ACC112 (cell line): Measurements from ENCODE around the gene C1orf105.

Experiments
- H2AFZ ChIP-seq: fragments of 200-600 bp; sonication (generic); one replicate; pipeline ENCODE4 v1.6.0; 2017; ENCODE audit warnings: antibody characterized with exemption, low read length; ENCODE audit not compliant: unreplicated experiment
- H3K27ac ChIP-seq: fragments of 200-600 bp; sonication (generic); 2 replicates; pipeline ENCODE4 v1.5.1; 2014; ENCODE audit warnings: low read depth, mild to moderate bottlenecking, antibody characterized with exemption, low read length, moderate library complexity
- H3K27me3 ChIP-seq: fragments of 200-600 bp; sonication (generic); 2 replicates; pipeline ENCODE4 v1.6.1; 2014; ENCODE audit warnings: mild to moderate bottlenecking, antibody characterized with exemption, low read length, moderate library complexity, mixed read lengths; ENCODE audit not compliant: insufficient read depth
- H3K36me3 ChIP-seq: fragments of 200-600 bp; sonication (generic); 2 replicates; pipeline ENCODE4 v1.6.1; 2016; ENCODE audit warnings: mild to moderate bottlenecking, antibody characterized with exemption, low read length, moderate library complexity, mixed read lengths; ENCODE audit not compliant: insufficient read depth
- H3K4me1 ChIP-seq: fragments of 200-600 bp; sonication (generic); one replicate; pipeline ENCODE4 v1.6.1; 2016; ENCODE audit warnings: low read length, mixed read lengths; ENCODE audit not compliant: insufficient read depth, unreplicated experiment, control insufficient read depth
- H3K4me3 ChIP-seq: fragments of 200-600 bp; sonication (generic); 2 replicates; pipeline ENCODE4 v1.5.1; 2014; ENCODE audit warnings: mild to moderate bottlenecking, low read depth, low read length
- H3K79me2 ChIP-seq: fragments of 200-600 bp; sonication (generic); one replicate; pipeline ENCODE4 v1.6.0; 2016; ENCODE audit warnings: low read length; ENCODE audit not compliant: control insufficient read depth, unreplicated experiment, insufficient read depth

C1orf105 gene

GRCh38 chr1:172405912-172406311, 14.6 kb upstream of the C1orf105 start:
- no peak overlapping the region for H2AFZ ChIP-seq
- H3K36me3 ChIP-seq: no peaks in the 10 kb centered on the region
- peaks cover 4% of the 10 kb centered on the region for H3K4me1 ChIP-seq
- no peaks in the 10 kb centered on the region for H3K27me3 ChIP-seq
- no peaks in the 10 kb centered on the region for H3K79me2 ChIP-seq
- no peak overlapping the region for H3K4me3 ChIP-seq
- no peak overlapping the region for H3K27ac ChIP-seq

- no peaks in the 10 kb centered on the region for H3K36me3 ChIP-seq
- no peak overlapping the region for H3K4me3 ChIP-seq
- no peak overlapping the region for H3K27ac ChIP-seq
- no peak overlapping the region for H2AFZ ChIP-seq
- H3K79me2 ChIP-seq: no peaks in the 10 kb centered on the region
- H3K4me1 ChIP-seq: peaks cover 4% of the 10 kb centered on the region
- H3K27me3 ChIP-seq: no peaks in the 10 kb centered on the region
Measured at GRCh38 chr1:172406968-172407367, 13.5 kb upstream of the C1orf105 start.

GRCh38 chr1:172408958-172409357, 11.5 kb upstream of the C1orf105 start:
- Histone ChIP-seq H2AFZ (no peak overlapping the region), H3K4me3 (no peak overlapping the region), H3K27me3 (no peaks in the 10 kb centered on the region), H3K27ac (no peak overlapping the region), H3K79me2 (no peaks in the 10 kb centered on the region), H3K4me1 (peaks cover 4% of the 10 kb centered on the region), H3K36me3 (no peaks in the 10 kb centered on the region)

- no peaks in the 10 kb centered on the region for H3K27me3 ChIP-seq
- H2AFZ ChIP-seq: no peak overlapping the region
- H3K27ac ChIP-seq: no peak overlapping the region
- H3K79me2 ChIP-seq: no peaks in the 10 kb centered on the region
- H3K4me1 ChIP-seq: peaks cover 4% of the 10 kb centered on the region
- no peak overlapping the region for H3K4me3 ChIP-seq
- H3K36me3 ChIP-seq: no peaks in the 10 kb centered on the region
Measured at GRCh38 chr1:172410027-172410426, 10.5 kb upstream of the C1orf105 start.

DNA sequence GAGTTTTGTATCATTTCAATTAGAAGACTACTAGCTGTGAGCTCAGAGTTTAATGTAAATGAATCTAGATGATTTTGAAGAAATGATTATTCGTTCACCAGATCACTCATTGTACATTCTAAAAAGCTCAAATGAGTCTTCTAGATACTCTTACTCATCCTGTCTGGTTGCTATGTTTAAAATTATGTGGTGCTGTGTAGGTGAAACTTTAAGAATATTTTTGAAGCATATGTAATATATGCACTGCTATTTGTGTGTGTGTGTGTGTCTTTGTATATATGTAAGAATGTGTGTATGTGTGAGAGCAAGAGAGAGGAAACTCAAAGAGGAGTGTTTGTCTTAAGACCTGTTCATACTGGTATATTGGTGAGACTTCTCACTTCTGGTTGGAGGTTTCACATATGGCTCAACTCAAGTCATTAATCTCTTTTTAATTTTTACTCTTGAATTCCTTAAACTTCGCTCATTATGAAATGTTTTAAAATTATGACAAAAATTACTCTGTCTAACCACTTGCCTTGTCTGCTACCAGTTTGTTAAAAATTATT, 8.6 kb upstream of the C1orf105 start:
- Histone ChIP-seq H3K4me1 (no peaks in the 10 kb centered on the region), H2AFZ (no peak overlapping the region), H3K27me3 (no peaks in the 10 kb centered on the region), H3K4me3 (no peak overlapping the region), H3K27ac (no peak overlapping the region), H3K36me3 (no peaks in the 10 kb centered on the region), H3K79me2 (no peaks in the 10 kb centered on the region)

DNA sequence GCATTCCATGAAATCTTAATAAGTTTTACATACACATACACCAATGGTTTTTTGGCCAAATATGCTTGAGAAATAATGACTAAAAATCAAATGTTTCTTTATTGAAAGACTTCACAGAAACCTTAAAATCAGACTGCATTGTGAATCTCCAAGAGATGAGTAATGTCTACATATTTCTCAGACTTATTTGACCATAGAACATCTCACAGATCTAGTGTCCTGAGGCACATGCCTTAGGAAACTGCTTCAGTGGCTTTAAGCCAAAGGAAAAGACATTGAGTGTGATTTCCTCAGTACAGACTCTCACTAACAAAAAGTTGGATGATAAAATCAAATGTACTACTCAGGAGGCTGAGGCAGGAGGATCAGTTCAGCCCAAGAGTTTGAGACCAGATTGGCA, 6.2 kb upstream of the C1orf105 start:
- no peak overlapping the region for H2AFZ ChIP-seq
- no peaks in the 10 kb centered on the region for H3K27me3 ChIP-seq
- no peaks in the 10 kb centered on the region for H3K36me3 ChIP-seq
- H3K4me3 ChIP-seq: no peak overlapping the region
- no peak overlapping the region for H3K27ac ChIP-seq
- H3K4me1 ChIP-seq: no peaks in the 10 kb centered on the region
- no peaks in the 10 kb centered on the region for H3K79me2 ChIP-seq

- H3K79me2 ChIP-seq: no peaks in the 10 kb centered on the region
Measured at GRCh38 chr1:172416496-172417035, 3.9 kb upstream of the C1orf105 start.

DNA sequence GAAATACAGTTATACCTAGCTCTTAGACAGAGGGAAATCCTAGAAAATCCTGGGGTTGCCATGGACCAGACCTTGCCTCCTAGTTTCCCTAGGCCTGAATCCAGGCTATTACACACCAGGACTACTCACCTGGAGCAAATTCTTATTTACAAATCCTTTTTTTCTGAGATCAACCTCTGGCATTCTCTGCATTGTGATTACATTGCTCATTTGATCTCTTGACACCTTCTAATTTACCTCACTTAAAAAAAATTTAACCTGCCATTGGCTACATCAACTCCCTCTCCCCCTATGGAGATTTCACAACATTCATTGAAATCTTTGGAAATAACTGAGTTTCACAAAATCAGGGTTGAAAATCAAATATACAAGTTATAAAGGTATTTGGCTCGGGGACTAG, 2.9 kb upstream of the C1orf105 start:
- no peak overlapping the region for H3K4me3 ChIP-seq
- no peaks in the 10 kb centered on the region for H3K27me3 ChIP-seq
- H2AFZ ChIP-seq: no peak overlapping the region
- H3K27ac ChIP-seq: no peak overlapping the region
- no peaks in the 10 kb centered on the region for H3K36me3 ChIP-seq
- no peaks in the 10 kb centered on the region for H3K4me1 ChIP-seq
- no peaks in the 10 kb centered on the region for H3K79me2 ChIP-seq

More at GRCh38 chr1:172416496-172417035, 3.9 kb upstream of the C1orf105 start:
- H2AFZ ChIP-seq: no peak overlapping the region
- H3K4me1 ChIP-seq: no peaks in the 10 kb centered on the region
- no peak overlapping the region for H3K27ac ChIP-seq
- no peak overlapping the region for H3K4me3 ChIP-seq
- H3K27me3 ChIP-seq: no peaks in the 10 kb centered on the region
- no peaks in the 10 kb centered on the region for H3K36me3 ChIP-seq

DNA sequence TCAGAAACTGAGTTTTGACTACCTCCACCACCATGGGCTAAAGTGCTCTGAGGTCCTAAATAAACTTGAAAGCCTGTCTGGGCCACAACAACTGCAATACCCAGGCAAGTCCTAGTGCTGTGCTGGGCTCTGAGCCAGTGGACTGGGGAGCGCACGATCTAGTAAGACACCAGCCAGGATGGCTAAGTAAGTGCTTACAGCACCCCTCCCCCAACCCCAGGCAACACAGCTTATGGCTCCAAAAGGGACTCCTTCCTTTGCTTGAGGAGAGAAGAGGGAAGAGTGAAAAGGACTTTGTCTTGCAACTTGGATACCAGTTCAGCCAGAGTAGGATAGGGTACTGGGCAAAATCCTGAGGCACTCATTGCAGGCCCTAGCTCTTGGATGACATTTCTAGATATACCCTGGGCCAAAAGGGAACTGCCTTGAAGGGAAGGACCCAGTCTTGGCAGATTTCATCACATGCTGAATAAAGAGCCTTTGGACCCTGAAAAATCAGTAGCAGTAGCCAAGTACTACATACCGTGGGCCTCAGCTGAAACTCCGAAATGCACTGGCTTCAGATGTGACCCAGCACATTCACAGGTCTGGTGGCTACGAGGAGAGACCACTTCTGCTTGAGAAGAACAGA, 1.6 kb downstream of the C1orf105 start:
- H3K79me2 ChIP-seq: no peaks in the 10 kb centered on the region
- H2AFZ ChIP-seq: no peak overlapping the region
- no peaks in the 10 kb centered on the region for H3K27me3 ChIP-seq
- H3K36me3 ChIP-seq: no peaks in the 10 kb centered on the region
- no peak overlapping the region for H3K27ac ChIP-seq
- H3K4me3 ChIP-seq: no peak overlapping the region
- no peaks in the 10 kb centered on the region for H3K4me1 ChIP-seq

GRCh38 chr1:172423336-172423735, 2.9 kb downstream of the C1orf105 start:
- Histone ChIP-seq H3K79me2 (no peaks in the 10 kb centered on the region), H3K27ac (no peak overlapping the region), H3K27me3 (no peaks in the 10 kb centered on the region), H2AFZ (no peak overlapping the region), H3K4me3 (no peak overlapping the region), H3K36me3 (no peaks in the 10 kb centered on the region), H3K4me1 (no peaks in the 10 kb centered on the region)

DNA sequence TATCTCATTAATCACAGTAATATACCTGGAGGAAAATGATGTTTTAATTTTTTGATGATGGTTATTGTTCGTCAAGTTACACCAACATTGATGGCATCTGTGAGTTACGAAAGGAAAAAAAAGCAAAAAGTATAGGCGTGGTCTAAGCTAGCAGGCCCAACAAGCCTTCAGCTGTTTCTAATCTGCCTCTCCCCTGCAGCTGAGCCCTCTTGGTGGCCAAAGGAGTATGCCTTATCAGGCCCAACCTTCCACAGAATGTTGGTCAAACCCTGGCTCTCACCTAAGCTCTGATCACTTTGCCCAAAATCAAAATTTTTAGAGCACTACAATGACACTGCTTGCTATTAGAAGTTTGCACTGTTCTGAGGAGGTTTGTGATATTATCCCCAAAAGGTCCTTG, 4.9 kb downstream of the C1orf105 start:
- H3K79me2 ChIP-seq: no peaks in the 10 kb centered on the region
- H3K36me3 ChIP-seq: no peaks in the 10 kb centered on the region
- H3K4me3 ChIP-seq: no peak overlapping the region
- H3K4me1 ChIP-seq: no peaks in the 10 kb centered on the region
- H3K27me3 ChIP-seq: no peaks in the 10 kb centered on the region
- H3K27ac ChIP-seq: no peak overlapping the region
- H2AFZ ChIP-seq: no peak overlapping the region
